Stimulated activated naive CD8-positive, alpha-beta T cell treated with anti-CD3 and anti-CD28 coated beads, Interleukin-15, amount 100 ng/mL, for 72 hours (primary cell): ENCODE results near the gene UBXN4.
"Not testable (repeated sequence)": the region's sequence is repeated elsewhere in the genome, so short reads cannot be mapped to it uniquely, and the experiment has no call there.

Source experiments
- ATAC-seq: fragments of 150-1000 bp; cut with Tn5 transposase; 2 replicates; pipeline ENCODE4 v1.10.0; 2021; ENCODE audit warnings: mild to moderate bottlenecking, moderate library complexity
- DNase-seq, 2 donors: peaks; one replicate each; pipeline ENCODE4 v3.0.0; 2021 to 2022
- H3K27ac Mint-ChIP-seq, 2 donors: one replicate each; pipeline ENCODE4 v1.8.0; 2022; ENCODE audit warnings: mild to moderate bottlenecking in 2 of 2, mixed read lengths in 2 of 2, moderate library complexity in 2 of 2
- H3K27me3 Mint-ChIP-seq: one replicate; pipeline ENCODE4 v1.8.0; 2022; ENCODE audit warnings: mixed read lengths
- H3K4me1 Mint-ChIP-seq: one replicate; pipeline ENCODE4 v1.8.0; 2022; ENCODE audit warnings: mild to moderate bottlenecking, mixed read lengths
- H3K4me3 Mint-ChIP-seq, 2 donors: one replicate each; pipeline ENCODE4 v1.8.0; 2022; ENCODE audit warnings: mild to moderate bottlenecking in 2 of 2, mixed read lengths in 2 of 2, moderate library complexity in 1 of 2
- H3K9me3 Mint-ChIP-seq, 2 donors: one replicate each; pipeline ENCODE4 v1.8.0; 2022; ENCODE audit warnings: mixed read lengths in 2 of 2

The UBXN4 gene

GRCh38 chr2:135741395-135742324 is at the start of gene UBXN4:
TSS of gene UBXN4 (plus strand) at chr2:135741855. CDS start at chr2:135741930, 75 bp downstream.
- Mint-ChIP-seq H3K4me3 (peak within 1 kb of the TSS; percentile 96 to 99), H3K27me3 (no peaks in the 10 kb centered on the region), H3K9me3 (no peaks in the 10 kb centered on the region), H3K4me1 (peaks cover 31% of the 10 kb centered on the region), H3K27ac (peak within 1 kb of the TSS; percentile 99 to 100)
- ATAC-seq (peak; percentile 95), DNase-seq (peak; percentile 91 to 97)

- Mint-ChIP-seq H3K4me1 (peaks cover 25% of the 10 kb centered on the region), H3K27ac (no peak overlapping the region), H3K4me3 (no peak overlapping the region), H3K27me3 (no peaks in the 10 kb centered on the region), H3K9me3 (no peaks in the 10 kb centered on the region)
- no peak for DNase-seq
- no peak for ATAC-seq
Observed at GRCh38 chr2:135694711-135695110, 46.9 kb upstream of the UBXN4 start.

- Mint-ChIP-seq H3K27me3 (no peaks in the 10 kb centered on the region), H3K4me3 (no peak overlapping the region), H3K27ac (no peak overlapping the region), H3K9me3 (no peaks in the 10 kb centered on the region), H3K4me1 (peaks cover 9% of the 10 kb centered on the region)
- DNase-seq (no peak), ATAC-seq (no peak)
Observed at GRCh38 chr2:135698838-135699237, 42.8 kb upstream of the UBXN4 start.

- Mint-ChIP-seq H3K4me3 (no peak overlapping the region), H3K4me1 (no peaks in the 10 kb centered on the region), H3K9me3 (no peaks in the 10 kb centered on the region), H3K27ac (no peak overlapping the region), H3K27me3 (no peaks in the 10 kb centered on the region)
- no peak for ATAC-seq
- DNase-seq = no peak
Observed at GRCh38 chr2:135701442-135701841, 40.2 kb upstream of the UBXN4 start.

- no peak overlapping the region for H3K27ac Mint-ChIP-seq
- DNase-seq = no peak
- H3K4me1 Mint-ChIP-seq = no peaks in the 10 kb centered on the region
- no peak for ATAC-seq
- H3K9me3 Mint-ChIP-seq = no peaks in the 10 kb centered on the region
- no peak overlapping the region for H3K4me3 Mint-ChIP-seq
- no peaks in the 10 kb centered on the region for H3K27me3 Mint-ChIP-seq
Observed at GRCh38 chr2:135703300-135703699, 38.4 kb upstream of the UBXN4 start.

GRCh38 chr2:135704075-135704474 is 37.6 kb upstream of the UBXN4 start:
- H3K9me3 Mint-ChIP-seq, DNase-seq, H3K4me3 Mint-ChIP-seq, ATAC-seq, H3K27ac Mint-ChIP-seq, H3K27me3 Mint-ChIP-seq, H3K4me1 Mint-ChIP-seq: not testable (repeated sequence)

- Mint-ChIP-seq H3K4me3 (no peak overlapping the region), H3K4me1 (peaks cover 7% of the 10 kb centered on the region), H3K9me3 (no peaks in the 10 kb centered on the region), H3K27me3 (no peaks in the 10 kb centered on the region), H3K27ac (no peak overlapping the region)
- no peak for DNase-seq
- ATAC-seq = no peak
Observed at GRCh38 chr2:135708159-135708558, 33.5 kb upstream of the UBXN4 start.

GRCh38 chr2:135709992-135710391 is 31.7 kb upstream of the UBXN4 start:
- Mint-ChIP-seq H3K4me3 (no peak overlapping the region), H3K27ac (no peak overlapping the region), H3K27me3 (no peaks in the 10 kb centered on the region), H3K4me1 (peaks cover 7% of the 10 kb centered on the region), H3K9me3 (no peaks in the 10 kb centered on the region)
- DNase-seq = peak; percentile 63 to 66
- peak; percentile 40 for ATAC-seq

- H3K4me3 Mint-ChIP-seq, H3K9me3 Mint-ChIP-seq, DNase-seq, ATAC-seq, H3K4me1 Mint-ChIP-seq, H3K27me3 Mint-ChIP-seq, H3K27ac Mint-ChIP-seq: not testable (repeated sequence)
Observed at GRCh38 chr2:135715086-135715485, 26.6 kb upstream of the UBXN4 start.

- ATAC-seq (no peak), DNase-seq (no peak)
- no peak overlapping the region for H3K4me3 Mint-ChIP-seq
- H3K4me1 Mint-ChIP-seq = peaks cover 9% of the 10 kb centered on the region
- H3K27me3 Mint-ChIP-seq = no peaks in the 10 kb centered on the region
- no peaks in the 10 kb centered on the region for H3K9me3 Mint-ChIP-seq
- no peak overlapping the region for H3K27ac Mint-ChIP-seq
Observed at GRCh38 chr2:135728064-135728743, 13.5 kb upstream of the UBXN4 start.

GRCh38 chr2:135732561-135732960 is 9.1 kb upstream of the UBXN4 start:
- peak; percentile 26 for ATAC-seq

GRCh38 chr2:135733045-135733444 is 8.6 kb upstream of the UBXN4 start:
- Mint-ChIP-seq H3K4me1 (peaks cover 15% of the 10 kb centered on the region), H3K9me3 (no peaks in the 10 kb centered on the region), H3K27me3 (no peaks in the 10 kb centered on the region), H3K27ac (no peak overlapping the region), H3K4me3 (no peak overlapping the region)
- no peak for DNase-seq
- no peak for ATAC-seq

More at GRCh38 chr2:135732561-135732960, 9.1 kb upstream of the UBXN4 start:
- DNase-seq = no peak
- Mint-ChIP-seq H3K4me3 (peak overlapping the region in 1 of 2 donors; percentile 5), H3K27ac (peak overlapping the region; percentile 1 to 3), H3K27me3 (no peaks in the 10 kb centered on the region), H3K9me3 (no peaks in the 10 kb centered on the region), H3K4me1 (peaks cover 15% of the 10 kb centered on the region)

GRCh38 chr2:135736546-135736945 is 5.1 kb upstream of the UBXN4 start:
- ATAC-seq (no peak), DNase-seq (no peak)
- Mint-ChIP-seq H3K4me3 (no peak overlapping the region), H3K27ac (no peak overlapping the region), H3K4me1 (peaks cover 20% of the 10 kb centered on the region), H3K9me3 (no peaks in the 10 kb centered on the region), H3K27me3 (no peaks in the 10 kb centered on the region)

GRCh38 chr2:135740206-135740605 is 1.4 kb upstream of the UBXN4 start:
- H3K4me3 Mint-ChIP-seq = no peak overlapping the region
- no peaks in the 10 kb centered on the region for H3K9me3 Mint-ChIP-seq
- H3K27me3 Mint-ChIP-seq = no peaks in the 10 kb centered on the region
- DNase-seq = no peak
- H3K27ac Mint-ChIP-seq = no peak overlapping the region
- ATAC-seq = no peak
- peaks cover 20% of the 10 kb centered on the region for H3K4me1 Mint-ChIP-seq

- H3K4me3 Mint-ChIP-seq = no peak overlapping the region
- DNase-seq = no peak
Observed at GRCh38 chr2:135741043-135741394, 636 bp upstream of the UBXN4 start.

GRCh38 chr2:135742325-135742757 is 686 bp downstream of the UBXN4 start:
- Mint-ChIP-seq H3K4me3 (peak overlapping the region; percentile 96 to 99), H3K27ac (peak overlapping the region; percentile 99 to 100), H3K27me3 (no peaks in the 10 kb centered on the region), H3K4me1 (peaks cover 35% of the 10 kb centered on the region), H3K9me3 (no peaks in the 10 kb centered on the region)
- DNase-seq (no peak), ATAC-seq (peak; percentile 27)

More at GRCh38 chr2:135741043-135741394, 636 bp upstream of the UBXN4 start:
- Mint-ChIP-seq H3K4me1 (peaks cover 25% of the 10 kb centered on the region), H3K27ac (no peak overlapping the region), H3K9me3 (no peaks in the 10 kb centered on the region), H3K27me3 (no peaks in the 10 kb centered on the region)
- ATAC-seq = no peak
